C4-2B (cell line): ENCODE data around the gene SCIN.

Experiments used
- H3K27ac ChIP-seq: fragments of 450-650 bp; 2 replicates; pipeline ENCODE4 v1.5.1; 2017
- ZFX ChIP-seq: fragments of 450-650 bp; IDR thresholded peaks from 2 replicates; pipeline ENCODE4 v1.6.1; 2017
- TF ChIP-seq, protein P1 (sequence below): fragments of 450-650 bp; conservative IDR thresholded peaks from 2 replicates; pipeline ENCODE4 v1.5.1; 2017; ENCODE audit warnings: mild to moderate bottlenecking

Gene SCIN

GRCh38 chr7:12570168-12570533 lies 369 bp upstream of the SCIN start:
- no peak for TF ChIP-seq ZFX
- TF ChIP-seq, protein P1, sequence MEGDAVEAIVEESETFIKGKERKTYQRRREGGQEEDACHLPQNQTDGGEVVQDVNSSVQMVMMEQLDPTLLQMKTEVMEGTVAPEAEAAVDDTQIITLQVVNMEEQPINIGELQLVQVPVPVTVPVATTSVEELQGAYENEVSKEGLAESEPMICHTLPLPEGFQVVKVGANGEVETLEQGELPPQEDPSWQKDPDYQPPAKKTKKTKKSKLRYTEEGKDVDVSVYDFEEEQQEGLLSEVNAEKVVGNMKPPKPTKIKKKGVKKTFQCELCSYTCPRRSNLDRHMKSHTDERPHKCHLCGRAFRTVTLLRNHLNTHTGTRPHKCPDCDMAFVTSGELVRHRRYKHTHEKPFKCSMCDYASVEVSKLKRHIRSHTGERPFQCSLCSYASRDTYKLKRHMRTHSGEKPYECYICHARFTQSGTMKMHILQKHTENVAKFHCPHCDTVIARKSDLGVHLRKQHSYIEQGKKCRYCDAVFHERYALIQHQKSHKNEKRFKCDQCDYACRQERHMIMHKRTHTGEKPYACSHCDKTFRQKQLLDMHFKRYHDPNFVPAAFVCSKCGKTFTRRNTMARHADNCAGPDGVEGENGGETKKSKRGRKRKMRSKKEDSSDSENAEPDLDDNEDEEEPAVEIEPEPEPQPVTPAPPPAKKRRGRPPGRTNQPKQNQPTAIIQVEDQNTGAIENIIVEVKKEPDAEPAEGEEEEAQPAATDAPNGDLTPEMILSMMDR: no peak
- H3K27ac ChIP-seq: no peak overlapping the region; the same call in 1 of the 2 replicates

DNA sequence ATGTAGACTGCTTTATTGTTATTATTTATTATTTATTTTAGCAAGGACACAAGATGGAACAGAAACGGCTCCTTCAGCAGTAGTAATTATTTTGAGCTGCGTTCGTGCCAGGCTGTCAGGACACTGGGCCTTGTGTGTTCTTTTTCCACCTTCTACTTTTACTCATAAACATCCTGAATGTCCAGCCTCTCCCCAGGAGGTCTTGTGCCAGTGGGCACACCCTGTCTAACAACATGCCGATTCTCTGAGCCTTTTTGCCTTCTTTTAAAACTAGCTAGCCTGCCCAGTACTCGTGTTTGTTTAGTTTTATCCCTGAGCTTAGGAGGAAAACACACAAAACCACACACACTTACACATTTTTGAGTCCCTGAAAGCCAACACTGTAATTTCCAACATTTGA lies 1.2 kb downstream of the SCIN start:
- TF ChIP-seq ZFX: no peak
- TF ChIP-seq, protein P1: no peak
- no peak overlapping the region for H3K27ac ChIP-seq

- TF ChIP-seq ZFX: no peak
- TF ChIP-seq, protein P1: no peak
- no peak overlapping the region for H3K27ac ChIP-seq
Observed at GRCh38 chr7:12572941-12573575, 2.5 kb downstream of the SCIN start.

DNA sequence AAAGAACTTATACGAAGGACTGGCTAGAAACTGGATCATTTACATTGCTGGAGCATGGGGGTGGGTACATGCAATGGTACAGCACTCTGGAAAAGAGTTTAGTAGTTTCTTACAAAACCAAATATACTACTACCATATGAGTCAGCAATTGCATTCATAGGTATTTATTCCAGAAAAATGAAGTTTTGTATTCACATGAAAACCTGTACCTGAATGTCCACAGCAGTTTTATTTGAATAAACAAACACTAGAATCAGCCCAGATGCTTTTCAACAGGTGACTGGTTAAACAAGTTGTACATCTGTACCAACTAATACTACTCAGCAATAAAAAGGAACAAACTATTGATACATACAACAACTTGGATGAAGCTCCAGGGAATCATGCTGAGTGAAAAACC lies 3.4 kb downstream of the SCIN start:
- no peak for TF ChIP-seq ZFX
- TF ChIP-seq, protein P1: no peak
- H3K27ac ChIP-seq: no peak overlapping the region

- TF ChIP-seq, protein P1: no peak
- TF ChIP-seq ZFX: no peak
- H3K27ac ChIP-seq: no peak overlapping the region
Observed at GRCh38 chr7:12578930-12579640, 8.6 kb downstream of the SCIN start.

- no peak overlapping the region for H3K27ac ChIP-seq
- TF ChIP-seq, protein P1: no peak
- no peak for TF ChIP-seq ZFX
Observed at GRCh38 chr7:12581897-12582296, 11.4 kb downstream of the SCIN start.

GRCh38 chr7:12582362-12582761 lies 11.8 kb downstream of the SCIN start:
- TF ChIP-seq, protein P1: no peak
- TF ChIP-seq ZFX: no peak
- H3K27ac ChIP-seq: no peak overlapping the region
